ENCODE data around the gene ESYT2.

The ESYT2 gene

DNA sequence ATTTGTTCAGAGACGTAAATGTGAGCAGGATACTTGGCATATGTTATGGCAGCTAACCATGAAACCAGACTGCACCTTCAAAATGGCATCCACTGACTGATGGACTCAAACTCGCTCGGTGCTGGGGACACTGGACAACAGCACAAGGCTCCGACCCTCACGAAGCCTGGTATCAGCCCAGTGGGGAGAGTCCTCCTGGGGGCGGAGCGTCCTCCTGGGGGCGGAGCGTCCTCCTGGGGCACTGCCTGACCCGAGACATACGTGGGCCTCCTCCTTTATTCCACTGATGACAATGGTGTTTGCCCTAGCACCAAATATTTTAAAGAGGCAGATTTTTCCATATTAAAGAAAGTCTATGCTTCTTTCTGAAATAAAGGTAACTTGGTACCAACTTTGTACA lies 39.5 kb downstream of the ESYT2 start:
- TF ChIP-seq, protein P1, sequence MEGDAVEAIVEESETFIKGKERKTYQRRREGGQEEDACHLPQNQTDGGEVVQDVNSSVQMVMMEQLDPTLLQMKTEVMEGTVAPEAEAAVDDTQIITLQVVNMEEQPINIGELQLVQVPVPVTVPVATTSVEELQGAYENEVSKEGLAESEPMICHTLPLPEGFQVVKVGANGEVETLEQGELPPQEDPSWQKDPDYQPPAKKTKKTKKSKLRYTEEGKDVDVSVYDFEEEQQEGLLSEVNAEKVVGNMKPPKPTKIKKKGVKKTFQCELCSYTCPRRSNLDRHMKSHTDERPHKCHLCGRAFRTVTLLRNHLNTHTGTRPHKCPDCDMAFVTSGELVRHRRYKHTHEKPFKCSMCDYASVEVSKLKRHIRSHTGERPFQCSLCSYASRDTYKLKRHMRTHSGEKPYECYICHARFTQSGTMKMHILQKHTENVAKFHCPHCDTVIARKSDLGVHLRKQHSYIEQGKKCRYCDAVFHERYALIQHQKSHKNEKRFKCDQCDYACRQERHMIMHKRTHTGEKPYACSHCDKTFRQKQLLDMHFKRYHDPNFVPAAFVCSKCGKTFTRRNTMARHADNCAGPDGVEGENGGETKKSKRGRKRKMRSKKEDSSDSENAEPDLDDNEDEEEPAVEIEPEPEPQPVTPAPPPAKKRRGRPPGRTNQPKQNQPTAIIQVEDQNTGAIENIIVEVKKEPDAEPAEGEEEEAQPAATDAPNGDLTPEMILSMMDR (IDR thresholded peaks at IDR 0.05; ENCODE audit: control insufficient read depth, insufficient read depth, low read depth, low read length, missing control alignments) = no peak
- no peak for DNase-seq (ENCODE audit: low read depth)
- no peak overlapping the region for H3K4me3 ChIP-seq (ENCODE audit: control insufficient read depth, low read depth, low read length)

DNA sequence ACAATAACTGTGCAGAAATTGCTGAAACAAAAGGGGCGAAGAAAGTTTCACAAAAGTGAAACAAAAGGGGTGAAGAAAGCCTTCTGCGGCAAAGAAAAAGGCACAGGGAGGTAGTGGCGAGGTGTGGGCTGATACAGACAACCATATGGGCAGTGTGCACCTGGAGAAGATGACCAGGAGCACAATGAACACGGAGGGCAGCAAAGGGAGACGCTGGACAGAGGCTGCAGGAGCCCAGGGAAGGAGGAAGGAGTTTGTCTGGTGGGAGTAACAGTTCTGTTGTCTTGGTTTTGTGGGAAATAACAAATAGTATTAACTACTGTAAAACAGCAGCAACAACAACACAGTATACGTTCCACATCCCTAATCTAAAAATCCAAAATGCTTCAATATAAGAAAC lies 42.4 kb downstream of the ESYT2 start:
- TF ChIP-seq, protein P1 (IDR thresholded peaks at IDR 0.05; ENCODE audit: control insufficient read depth, insufficient read depth, low read depth, low read length, missing control alignments) = no peak
- no peak overlapping the region for H3K4me3 ChIP-seq (ENCODE audit: control insufficient read depth, low read depth, low read length)
- DNase-seq (ENCODE audit: low read depth) = no peak

DNA sequence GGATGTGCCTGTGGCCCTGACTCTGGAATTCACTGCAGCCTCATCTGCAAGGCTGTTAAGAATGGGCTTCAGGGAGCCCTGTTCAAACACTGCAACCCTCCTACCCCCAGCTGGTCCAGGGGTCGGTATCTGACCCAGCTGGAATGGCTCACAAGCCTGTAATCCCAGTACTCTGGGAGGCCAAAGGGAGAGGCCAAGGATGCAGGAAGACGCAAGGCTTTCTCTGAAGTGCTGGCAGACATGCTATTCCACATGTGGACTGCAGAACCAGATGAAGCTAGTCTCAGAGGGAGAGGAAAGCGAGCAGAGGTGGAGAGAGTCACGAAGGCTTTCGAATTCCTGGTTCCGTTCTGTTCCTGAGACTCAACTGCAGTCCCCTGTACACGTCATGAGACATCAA lies 45.0 kb downstream of the ESYT2 start:
- no peak overlapping the region for H3K4me3 ChIP-seq (ENCODE audit: control insufficient read depth, low read depth, low read length)
- DNase-seq (ENCODE audit: low read depth) = no peak
- TF ChIP-seq, protein P1 (IDR thresholded peaks at IDR 0.05; ENCODE audit: control insufficient read depth, insufficient read depth, low read depth, low read length, missing control alignments) = no peak

DNA sequence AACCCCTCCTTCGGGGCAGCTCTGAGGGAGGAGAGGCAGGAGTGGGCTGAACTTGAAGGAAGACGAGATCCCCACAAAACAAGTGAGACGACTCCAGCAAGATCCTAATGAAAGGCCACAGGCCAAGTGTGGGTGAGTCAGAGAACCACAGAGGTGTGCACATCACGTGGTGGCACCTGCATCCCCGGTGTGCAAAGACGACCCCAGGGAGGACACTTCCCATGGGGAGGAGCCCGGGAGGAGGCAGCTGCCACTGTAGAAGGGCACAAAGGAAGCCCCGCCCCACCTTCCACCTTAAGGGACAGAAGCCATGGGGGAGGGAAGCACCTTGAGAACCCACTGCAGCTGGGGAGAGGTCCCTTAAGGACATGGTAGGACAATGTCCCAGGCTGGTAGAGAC lies 45.7 kb downstream of the ESYT2 start:
- no peak for DNase-seq (ENCODE audit: low read depth)
- no peak overlapping the region for H3K4me3 ChIP-seq (ENCODE audit: control insufficient read depth, low read depth, low read length)
- TF ChIP-seq, protein P1 (IDR thresholded peaks at IDR 0.05; ENCODE audit: control insufficient read depth, insufficient read depth, low read depth, low read length, missing control alignments) = no peak

DNA sequence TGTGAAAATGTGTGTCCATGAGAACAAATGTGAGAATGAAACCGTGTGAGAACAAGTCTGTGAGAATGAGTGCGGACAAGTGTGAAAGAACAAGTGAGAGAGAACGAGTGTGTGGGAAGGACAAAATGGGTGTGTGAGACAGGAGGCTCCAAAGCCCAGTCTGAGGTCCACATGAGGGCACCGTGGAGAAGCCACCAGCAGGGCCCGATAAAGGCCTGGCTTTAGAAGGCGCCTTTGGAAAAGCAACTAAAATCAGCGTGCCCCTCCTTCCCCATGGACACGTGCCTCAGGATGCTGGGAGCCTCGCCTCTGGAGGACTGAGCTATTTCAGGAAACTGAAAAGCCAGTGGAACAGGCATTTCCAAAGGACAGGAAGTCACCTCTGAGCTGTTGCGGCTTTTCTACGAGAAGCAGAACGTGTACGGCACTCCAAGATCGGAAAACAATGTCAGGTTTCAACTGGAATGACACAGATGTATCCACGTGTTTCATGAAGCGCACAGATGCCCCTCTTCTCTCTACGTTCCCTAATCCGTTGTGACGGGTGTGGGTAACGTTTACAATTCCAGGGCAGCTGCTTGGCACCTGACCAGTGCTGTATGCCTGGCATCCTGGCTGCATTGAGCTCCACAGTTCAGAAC lies 46.4 kb downstream of the ESYT2 start:
- no peak overlapping the region for H3K4me3 ChIP-seq (ENCODE audit: control insufficient read depth, low read depth, low read length)
- TF ChIP-seq, protein P1 (IDR thresholded peaks at IDR 0.05; ENCODE audit: control insufficient read depth, insufficient read depth, low read depth, low read length, missing control alignments) = peak; percentile 18
- no peak for DNase-seq (ENCODE audit: low read depth)

DNA sequence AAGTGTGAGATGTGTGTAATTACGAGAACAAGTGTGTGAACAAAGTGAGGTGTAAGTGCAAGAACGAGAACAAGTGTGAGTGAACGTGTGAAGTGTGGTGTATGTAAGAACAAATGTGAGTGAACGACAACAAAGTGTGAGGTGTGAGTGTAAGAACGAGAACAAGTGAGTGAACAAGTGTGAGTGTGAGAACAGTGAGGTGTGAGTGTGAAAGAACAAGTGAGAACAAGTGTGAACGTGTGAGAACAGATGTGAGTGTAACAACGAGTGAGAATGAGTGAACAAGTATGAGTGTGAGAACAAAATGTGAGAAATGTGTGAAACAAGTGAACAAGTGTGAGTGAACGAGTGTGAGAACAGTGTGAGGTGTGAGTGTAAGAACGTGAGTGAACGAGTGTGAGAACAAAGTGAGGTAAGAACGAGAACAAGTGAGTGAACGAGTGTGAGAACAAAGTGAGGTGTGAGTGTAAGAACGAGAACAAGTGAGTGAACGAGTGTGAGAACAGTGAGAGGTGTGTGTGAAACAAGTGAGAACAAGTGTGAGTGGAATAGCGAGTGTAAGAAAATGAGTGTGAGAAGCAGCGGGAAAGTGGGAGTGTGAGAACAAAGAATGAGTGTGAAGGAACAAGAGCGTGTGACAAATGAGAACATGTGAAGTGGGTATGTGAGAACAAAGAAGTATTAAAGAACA lies 47.2 kb downstream of the ESYT2 start:
- DNase-seq (ENCODE audit: low read depth) = no peak
- no peak overlapping the region for H3K4me3 ChIP-seq (ENCODE audit: control insufficient read depth, low read depth, low read length)
- TF ChIP-seq, protein P1 (IDR thresholded peaks at IDR 0.05; ENCODE audit: control insufficient read depth, insufficient read depth, low read depth, low read length, missing control alignments) = no peak
